ENCODE data around the gene AOPEP. TPM values are rescaled to one million over a fixed set of nuclear protein-coding genes. Genes with fewer than 3 reads are reported as not detected.

Gene AOPEP
- total RNA-seq, 1 experiment from 2014 or later = 36.4 TPM

GRCh38 chr9:94743035-94743954 is 16.8 kb downstream of the AOPEP start:
- BruUV-seq (replicated peaks) = no TSS peak
- in situ Hi-C loops (cut with HindIII; ENCODE audit: low pct_unique_long_range_greater_than_20kb, low sequenced_read_pairs) = no loop called here
- CTCF ChIA-PET = no interaction called here

DNA sequence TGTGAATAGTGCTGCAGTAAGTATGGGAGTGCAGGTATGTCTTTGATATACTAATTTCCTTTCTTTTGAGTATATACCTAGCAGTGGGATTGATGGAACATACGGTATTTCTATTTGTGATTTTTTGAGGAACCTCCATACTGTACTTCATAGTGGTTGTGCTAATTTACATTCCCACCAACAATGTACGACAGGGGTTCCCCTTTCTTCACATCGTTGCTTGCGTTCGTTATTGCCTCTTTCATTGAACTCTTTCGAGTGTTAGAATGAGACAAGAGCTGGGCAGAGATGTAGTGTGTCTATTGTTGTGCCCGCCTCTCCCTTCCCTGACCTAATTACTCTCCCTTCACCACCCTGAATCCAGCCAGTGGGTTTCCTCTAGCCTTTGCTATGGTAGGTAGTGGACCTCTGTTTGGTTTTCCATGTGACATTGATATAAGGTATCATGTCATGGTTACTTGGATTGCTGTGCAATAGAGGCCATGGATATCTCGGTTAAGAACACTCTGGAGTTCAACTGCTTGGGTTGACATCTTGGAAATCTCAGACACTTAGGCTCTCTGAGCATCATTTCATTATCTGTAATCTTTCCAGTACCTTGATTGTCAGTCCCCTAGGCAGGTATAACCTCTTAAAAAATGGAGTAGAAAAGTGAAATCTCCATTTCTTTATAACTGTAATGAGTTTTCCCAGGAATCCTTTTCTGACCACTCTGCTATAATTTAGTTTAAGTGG is 19.5 kb downstream of the AOPEP start:
- ChIA-PET POLR2A (no interaction called here), CTCF (no interaction called here)
- H3K9me3 ChIP-seq (ENCODE audit: control insufficient read depth, insufficient read depth, low read depth, low read length) = peaks cover 10% of the 10 kb centered on the region; the same call in 1 of the 2 replicates
- no peak overlapping the region for H3K4me3 ChIP-seq (ENCODE audit: low read depth in 2 of 2, low read length in 2 of 2)
- no peak for ATAC-seq
- H3K36me3 ChIP-seq (ENCODE audit: control insufficient read depth, insufficient read depth, low read length) = no peaks in the 10 kb centered on the region
- H3K27me3 ChIP-seq (ENCODE audit: control insufficient read depth, insufficient read depth, low read length) = no peaks in the 10 kb centered on the region
- DNase-seq (ENCODE audit: low read depth, low spot score) = no peak
- no TSS peak for BruUV-seq (replicated peaks)
- no peak for TF ChIP-seq TCF7L2 (IDR thresholded peaks at IDR 0.05; ENCODE audit: low read depth, low read length)
- TF ChIP-seq, protein P1, sequence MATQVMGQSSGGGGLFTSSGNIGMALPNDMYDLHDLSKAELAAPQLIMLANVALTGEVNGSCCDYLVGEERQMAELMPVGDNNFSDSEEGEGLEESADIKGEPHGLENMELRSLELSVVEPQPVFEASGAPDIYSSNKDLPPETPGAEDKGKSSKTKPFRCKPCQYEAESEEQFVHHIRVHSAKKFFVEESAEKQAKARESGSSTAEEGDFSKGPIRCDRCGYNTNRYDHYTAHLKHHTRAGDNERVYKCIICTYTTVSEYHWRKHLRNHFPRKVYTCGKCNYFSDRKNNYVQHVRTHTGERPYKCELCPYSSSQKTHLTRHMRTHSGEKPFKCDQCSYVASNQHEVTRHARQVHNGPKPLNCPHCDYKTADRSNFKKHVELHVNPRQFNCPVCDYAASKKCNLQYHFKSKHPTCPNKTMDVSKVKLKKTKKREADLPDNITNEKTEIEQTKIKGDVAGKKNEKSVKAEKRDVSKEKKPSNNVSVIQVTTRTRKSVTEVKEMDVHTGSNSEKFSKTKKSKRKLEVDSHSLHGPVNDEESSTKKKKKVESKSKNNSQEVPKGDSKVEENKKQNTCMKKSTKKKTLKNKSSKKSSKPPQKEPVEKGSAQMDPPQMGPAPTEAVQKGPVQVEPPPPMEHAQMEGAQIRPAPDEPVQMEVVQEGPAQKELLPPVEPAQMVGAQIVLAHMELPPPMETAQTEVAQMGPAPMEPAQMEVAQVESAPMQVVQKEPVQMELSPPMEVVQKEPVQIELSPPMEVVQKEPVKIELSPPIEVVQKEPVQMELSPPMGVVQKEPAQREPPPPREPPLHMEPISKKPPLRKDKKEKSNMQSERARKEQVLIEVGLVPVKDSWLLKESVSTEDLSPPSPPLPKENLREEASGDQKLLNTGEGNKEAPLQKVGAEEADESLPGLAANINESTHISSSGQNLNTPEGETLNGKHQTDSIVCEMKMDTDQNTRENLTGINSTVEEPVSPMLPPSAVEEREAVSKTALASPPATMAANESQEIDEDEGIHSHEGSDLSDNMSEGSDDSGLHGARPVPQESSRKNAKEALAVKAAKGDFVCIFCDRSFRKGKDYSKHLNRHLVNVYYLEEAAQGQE (IDR thresholded peaks at IDR 0.05; ENCODE audit: insufficient read depth in 1 of 2, low read depth in 2 of 2, low read length in 1 of 2) = no peak
- no peak for TF ChIP-seq SIN3A (IDR thresholded peaks at IDR 0.05; ENCODE audit: borderline replicate concordance, insufficient read depth, low read depth, low read length)
- no peak for TF ChIP-seq POLR2AphosphoS5 (IDR thresholded peaks at IDR 0.05; ENCODE audit: low read depth, low read length)
- H3K27ac ChIP-seq (ENCODE audit: low read length) = no peak overlapping the region
- in situ Hi-C loops (cut with HindIII; ENCODE audit: low pct_unique_long_range_greater_than_20kb, low sequenced_read_pairs) = no loop called here
- intact Hi-C loops (cut with micrococcal nuclease; ENCODE audit: unreplicated experiment) = no loop called here
- peaks cover 6% of the 10 kb centered on the region; the same call in 1 of the 2 replicates for H3K4me1 ChIP-seq (ENCODE audit: control insufficient read depth, insufficient read depth, low read length)

More at GRCh38 chr9:94743035-94743954, 16.8 kb downstream of the AOPEP start:
- no peak overlapping the region for H3K4me3 ChIP-seq (ENCODE audit: low read depth in 2 of 2, low read length in 2 of 2)
- H3K27me3 ChIP-seq (ENCODE audit: control insufficient read depth, insufficient read depth, low read length) = no peaks in the 10 kb centered on the region
- H3K4me1 ChIP-seq (ENCODE audit: control insufficient read depth, insufficient read depth, low read length) = peaks cover 6% of the 10 kb centered on the region; the same call in 1 of the 2 replicates
- intact Hi-C loops (cut with micrococcal nuclease; ENCODE audit: unreplicated experiment) = no loop called here
- no peak overlapping the region for H3K27ac ChIP-seq (ENCODE audit: low read length)
- H3K9me3 ChIP-seq (ENCODE audit: control insufficient read depth, insufficient read depth, low read depth, low read length) = no peaks in the 10 kb centered on the region
- peak; percentile 65 for ATAC-seq
- POLR2A ChIA-PET = no interaction called here
- TF ChIP-seq, protein P2, sequence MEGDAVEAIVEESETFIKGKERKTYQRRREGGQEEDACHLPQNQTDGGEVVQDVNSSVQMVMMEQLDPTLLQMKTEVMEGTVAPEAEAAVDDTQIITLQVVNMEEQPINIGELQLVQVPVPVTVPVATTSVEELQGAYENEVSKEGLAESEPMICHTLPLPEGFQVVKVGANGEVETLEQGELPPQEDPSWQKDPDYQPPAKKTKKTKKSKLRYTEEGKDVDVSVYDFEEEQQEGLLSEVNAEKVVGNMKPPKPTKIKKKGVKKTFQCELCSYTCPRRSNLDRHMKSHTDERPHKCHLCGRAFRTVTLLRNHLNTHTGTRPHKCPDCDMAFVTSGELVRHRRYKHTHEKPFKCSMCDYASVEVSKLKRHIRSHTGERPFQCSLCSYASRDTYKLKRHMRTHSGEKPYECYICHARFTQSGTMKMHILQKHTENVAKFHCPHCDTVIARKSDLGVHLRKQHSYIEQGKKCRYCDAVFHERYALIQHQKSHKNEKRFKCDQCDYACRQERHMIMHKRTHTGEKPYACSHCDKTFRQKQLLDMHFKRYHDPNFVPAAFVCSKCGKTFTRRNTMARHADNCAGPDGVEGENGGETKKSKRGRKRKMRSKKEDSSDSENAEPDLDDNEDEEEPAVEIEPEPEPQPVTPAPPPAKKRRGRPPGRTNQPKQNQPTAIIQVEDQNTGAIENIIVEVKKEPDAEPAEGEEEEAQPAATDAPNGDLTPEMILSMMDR (IDR thresholded peaks at IDR 0.05) = no peak
- TF ChIP-seq POLR2AphosphoS5 (IDR thresholded peaks at IDR 0.05; ENCODE audit: low read depth, low read length) (no peak), TCF7L2 (IDR thresholded peaks at IDR 0.05; ENCODE audit: low read depth, low read length) (0 out of 2 replicates have a peak, but pooled peaks have one; percentile 25)
- TF ChIP-seq, protein P1 (IDR thresholded peaks at IDR 0.05; ENCODE audit: insufficient read depth in 1 of 2, low read depth in 2 of 2, low read length in 1 of 2) = no peak
- no peaks in the 10 kb centered on the region for H3K36me3 ChIP-seq (ENCODE audit: control insufficient read depth, insufficient read depth, low read length)
- DNase-seq (ENCODE audit: low read depth, low spot score) = no peak

All from Panc1 (cell line).